GM10266 (cell line): ENCODE data around the gene DCPS.
"Not testable (repeated sequence)": the region's sequence is repeated elsewhere in the genome, so short reads cannot be mapped to it uniquely, and the experiment has no call there.

Experiments
- DNase-seq: peaks from one replicate; pipeline ENCODE4 v3.0.0; 2012; ENCODE audit errors: extremely low spot score
- TF ChIP-seq, protein P1 (sequence below): IDR thresholded peaks from 2 replicates; pipeline ENCODE4 v1.5.1; 2012; ENCODE audit warnings: mild to moderate bottlenecking, low read depth; ENCODE audit not compliant: control insufficient read depth, insufficient read depth; ENCODE audit errors: missing control alignments

Gene DCPS

DNA sequence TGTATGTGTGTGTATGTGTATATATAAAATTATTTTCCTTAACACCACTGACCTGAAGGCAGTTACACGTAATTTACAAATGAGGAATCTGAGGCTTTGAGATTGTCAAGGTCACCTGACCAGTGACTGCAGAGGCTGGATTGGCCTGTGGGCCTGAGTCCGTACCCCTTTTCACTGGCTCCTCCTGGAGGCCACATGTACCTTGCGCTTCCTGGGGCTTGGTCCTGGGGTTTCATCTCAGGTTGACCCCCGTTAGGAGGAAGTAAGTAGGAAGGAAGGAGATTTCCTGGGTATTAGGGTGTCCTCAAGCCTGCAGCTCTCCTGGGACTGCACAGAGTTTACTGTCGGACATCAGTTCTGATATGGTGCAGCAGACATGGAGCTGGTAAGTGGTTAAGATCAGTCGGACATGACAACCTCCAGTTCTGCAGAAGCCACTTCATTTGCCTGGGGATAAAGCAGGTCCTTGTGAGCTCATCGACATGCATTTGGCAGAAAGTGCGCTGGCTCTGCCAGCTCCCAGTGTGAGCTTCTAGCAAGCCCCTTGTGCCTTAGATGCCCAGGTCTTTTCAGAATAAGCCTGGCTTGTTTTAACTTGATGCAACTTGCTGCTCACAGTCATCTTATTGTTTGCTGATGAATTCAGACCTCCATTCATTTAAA, 88.2 kb downstream of the DCPS start:
- no peak for DNase-seq
- TF ChIP-seq, protein P1, sequence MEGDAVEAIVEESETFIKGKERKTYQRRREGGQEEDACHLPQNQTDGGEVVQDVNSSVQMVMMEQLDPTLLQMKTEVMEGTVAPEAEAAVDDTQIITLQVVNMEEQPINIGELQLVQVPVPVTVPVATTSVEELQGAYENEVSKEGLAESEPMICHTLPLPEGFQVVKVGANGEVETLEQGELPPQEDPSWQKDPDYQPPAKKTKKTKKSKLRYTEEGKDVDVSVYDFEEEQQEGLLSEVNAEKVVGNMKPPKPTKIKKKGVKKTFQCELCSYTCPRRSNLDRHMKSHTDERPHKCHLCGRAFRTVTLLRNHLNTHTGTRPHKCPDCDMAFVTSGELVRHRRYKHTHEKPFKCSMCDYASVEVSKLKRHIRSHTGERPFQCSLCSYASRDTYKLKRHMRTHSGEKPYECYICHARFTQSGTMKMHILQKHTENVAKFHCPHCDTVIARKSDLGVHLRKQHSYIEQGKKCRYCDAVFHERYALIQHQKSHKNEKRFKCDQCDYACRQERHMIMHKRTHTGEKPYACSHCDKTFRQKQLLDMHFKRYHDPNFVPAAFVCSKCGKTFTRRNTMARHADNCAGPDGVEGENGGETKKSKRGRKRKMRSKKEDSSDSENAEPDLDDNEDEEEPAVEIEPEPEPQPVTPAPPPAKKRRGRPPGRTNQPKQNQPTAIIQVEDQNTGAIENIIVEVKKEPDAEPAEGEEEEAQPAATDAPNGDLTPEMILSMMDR: peak; percentile 12

DNA sequence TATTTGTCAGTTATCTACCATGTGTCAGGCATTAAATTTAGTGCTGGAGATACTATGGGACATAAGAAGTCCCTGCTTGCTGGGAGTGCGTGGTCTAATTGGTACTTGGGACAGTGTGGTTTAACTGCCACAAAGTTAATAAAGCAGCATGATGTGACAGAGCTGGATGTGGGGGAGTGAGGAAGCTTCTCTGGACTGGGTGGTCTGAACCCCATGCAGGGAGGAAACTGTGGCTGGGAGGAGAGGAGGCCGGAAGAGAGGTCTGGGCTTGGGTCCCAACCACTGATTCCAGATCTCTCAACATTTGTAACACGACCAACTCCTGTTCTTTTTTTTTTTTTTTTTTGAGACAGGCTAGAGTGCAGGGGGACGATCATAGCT, 88.8 kb downstream of the DCPS start:
- no peak for DNase-seq
- TF ChIP-seq, protein P1: no peak

DNA sequence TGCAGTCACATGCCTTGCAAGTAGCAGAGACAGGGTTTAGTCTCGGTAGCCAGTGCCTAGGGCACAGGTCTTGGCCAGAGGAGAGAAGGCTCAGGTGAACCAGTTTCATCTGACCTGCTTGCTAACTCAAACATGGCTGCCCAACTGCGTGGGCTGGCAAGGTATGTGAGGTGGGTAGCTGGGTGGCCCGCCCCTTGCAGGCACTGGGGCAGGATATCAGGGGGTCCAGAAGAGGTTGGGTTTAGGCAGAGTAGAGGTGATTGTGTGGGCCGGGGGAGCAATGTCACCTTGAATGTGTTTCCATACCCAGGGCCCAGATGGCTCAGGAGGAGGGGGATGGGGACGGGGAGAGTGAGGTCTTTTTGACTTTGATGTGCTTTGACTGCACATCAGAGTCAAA, 89.3 kb downstream of the DCPS start:
- TF ChIP-seq, protein P1: no peak
- no peak for DNase-seq

DNA sequence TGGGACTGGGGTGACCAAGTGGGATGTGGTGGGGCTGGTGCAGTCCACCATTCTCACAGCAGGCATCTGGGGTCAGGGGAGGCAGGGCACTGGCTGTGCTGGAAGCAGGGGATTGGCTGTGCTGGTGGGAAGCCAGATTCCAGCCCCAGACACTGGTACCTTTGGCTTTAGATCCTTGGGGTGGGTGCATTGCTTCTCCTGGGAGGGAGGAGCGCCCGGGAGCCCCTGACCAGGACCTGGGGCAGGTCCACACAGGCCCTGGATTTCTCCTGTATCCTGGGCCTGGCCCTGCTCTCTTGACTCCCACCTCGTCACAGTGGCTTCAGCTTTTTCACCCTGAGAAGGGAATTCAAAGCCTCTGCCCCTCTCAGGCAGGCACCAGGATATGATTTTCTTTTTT, 90.2 kb downstream of the DCPS start:
- TF ChIP-seq, protein P1: no peak

DNA sequence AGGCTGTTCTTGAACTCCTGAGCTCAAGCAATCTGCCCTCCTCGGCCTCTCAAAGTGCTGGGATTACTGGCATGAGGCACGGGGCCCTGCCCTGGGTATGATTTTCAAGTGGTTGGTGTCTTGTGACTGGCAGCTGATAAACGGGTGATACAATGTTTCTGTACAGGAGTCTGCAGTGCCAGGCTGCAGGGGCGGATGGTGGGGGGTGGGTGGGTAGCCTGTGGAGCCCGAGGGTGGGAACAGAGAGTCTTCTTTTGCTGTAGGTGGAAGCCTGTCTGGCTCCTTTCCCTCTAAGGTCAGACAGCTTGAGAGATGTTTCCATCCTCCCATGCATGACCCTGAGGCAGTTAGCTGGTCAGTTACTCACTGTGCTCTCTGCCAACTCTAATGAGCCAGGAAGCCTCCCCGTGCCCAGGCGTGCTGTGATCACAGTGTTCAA, 90.8 kb downstream of the DCPS start:
- not testable (repeated sequence) for DNase-seq

More for the DNA sequence above, 90.2 kb downstream of the DCPS start:
- no peak for DNase-seq
